Uterus (tissue), 4 donors: ENCODE measurements around the gene SND1. TPM values are rescaled to one million over a fixed set of nuclear protein-coding genes. Genes with fewer than 3 reads are reported as not detected.

Source experiments
- DNase-seq, 2 donors: peaks; one replicate each; pipeline ENCODE4 v3.0.0-alpha.2; 2019 to 2020
- H3K27ac ChIP-seq, 2 donors: fragments of 200-600 bp; sonication (generic); 1 replicate in 1 of 2; 2 replicates in 1 of 2; pipeline ENCODE4 v1.5.1; 2016 to 2018
- H3K27me3 ChIP-seq, 2 donors: fragments of 200-600 bp; sonication (generic); one replicate each; pipeline ENCODE4 v1.5.1; 2018 to 2019; ENCODE audit warnings: control low read depth in 1 of 2
- H3K36me3 ChIP-seq, 2 donors: fragments of 200-600 bp; sonication (generic); one replicate each; pipeline ENCODE4 v1.5.1; 2019; ENCODE audit warnings: control low read depth in 1 of 2
- H3K4me1 ChIP-seq, 2 donors: fragments of 200-600 bp; sonication (generic); one replicate each; pipeline ENCODE4 v1.5.1; 2018 to 2019; ENCODE audit warnings: control low read depth in 1 of 2
- H3K4me3 ChIP-seq, 2 donors: fragments of 200-600 bp; sonication (generic); 1 replicate in 1 of 2; 2 replicates in 1 of 2; pipeline ENCODE4 v1.5.1; 2018 to 2019; ENCODE audit warnings: mild to moderate bottlenecking in 1 of 2
- H3K9me3 ChIP-seq, 2 donors: fragments of 200-600 bp; sonication (generic); one replicate each; pipeline ENCODE4 v1.5.1; 2019; ENCODE audit warnings: control low read depth in 1 of 2
- POLR2A ChIP-seq, 2 donors: fragments of 450-650 bp; IDR thresholded peaks; one replicate each; pipeline ENCODE4 v1.6.1; 2016; ENCODE audit warnings: antibody characterized with exemption in 2 of 2, mild to moderate bottlenecking in 1 of 2, moderate library complexity in 1 of 2
- intact Hi-C: fragments of 100-400 bp; cut with DNase I; formaldehyde crosslinking; loops from one replicate; pipeline ENCODE4 v1.15.1; 2023; ENCODE audit warnings: low total_unique reads
- total RNA-seq, 4 donors: library from RNA; depleted of rRNA in 3 of 4; stranded (reverse); fragments of >200 nt in 3 of 4; gene quantifications; one replicate each; pipeline versions ENCODE4 v1.1.0 to v1.2.4, GENCODE V29; 2014 to 2023
- TF ChIP-seq, protein P1 (sequence below), 4 experiments: fragments of 200-600 bp in 2 of 4; fragments of 450-650 bp in 2 of 4; sonication (generic) in 2 of 4; IDR thresholded peaks; one replicate each; pipeline ENCODE4 v1.5.1; 2016 to 2019; ENCODE audit warnings: antibody characterized with exemption in 4 of 4, mild to moderate bottlenecking in 2 of 4, moderate library complexity in 1 of 4
- donor health status: DM: yes; HTN: yes; CAD: no.

SND1 gene
- total RNA-seq, 4 donors from 2014 or later = 54.8 to 192 (median 117) TPM

- Histone ChIP-seq H3K27ac (no peak overlapping the region), H3K36me3 (no peaks in the 10 kb centered on the region), H3K4me3 (no peak overlapping the region), H3K9me3 (no peaks in the 10 kb centered on the region), H3K27me3 (no peaks in the 10 kb centered on the region), H3K4me1 (no peaks in the 10 kb centered on the region)
- intact Hi-C loops = no loop called here
- DNase-seq = no peak
- TF ChIP-seq POLR2A (IDR thresholded peaks at IDR 0.05) = no peak
- TF ChIP-seq, protein P1, sequence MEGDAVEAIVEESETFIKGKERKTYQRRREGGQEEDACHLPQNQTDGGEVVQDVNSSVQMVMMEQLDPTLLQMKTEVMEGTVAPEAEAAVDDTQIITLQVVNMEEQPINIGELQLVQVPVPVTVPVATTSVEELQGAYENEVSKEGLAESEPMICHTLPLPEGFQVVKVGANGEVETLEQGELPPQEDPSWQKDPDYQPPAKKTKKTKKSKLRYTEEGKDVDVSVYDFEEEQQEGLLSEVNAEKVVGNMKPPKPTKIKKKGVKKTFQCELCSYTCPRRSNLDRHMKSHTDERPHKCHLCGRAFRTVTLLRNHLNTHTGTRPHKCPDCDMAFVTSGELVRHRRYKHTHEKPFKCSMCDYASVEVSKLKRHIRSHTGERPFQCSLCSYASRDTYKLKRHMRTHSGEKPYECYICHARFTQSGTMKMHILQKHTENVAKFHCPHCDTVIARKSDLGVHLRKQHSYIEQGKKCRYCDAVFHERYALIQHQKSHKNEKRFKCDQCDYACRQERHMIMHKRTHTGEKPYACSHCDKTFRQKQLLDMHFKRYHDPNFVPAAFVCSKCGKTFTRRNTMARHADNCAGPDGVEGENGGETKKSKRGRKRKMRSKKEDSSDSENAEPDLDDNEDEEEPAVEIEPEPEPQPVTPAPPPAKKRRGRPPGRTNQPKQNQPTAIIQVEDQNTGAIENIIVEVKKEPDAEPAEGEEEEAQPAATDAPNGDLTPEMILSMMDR (IDR thresholded peaks at IDR 0.05) = no peak
Measured at GRCh38 chr7:127657500-127657899, 5.5 kb downstream of the SND1 start.

DNA sequence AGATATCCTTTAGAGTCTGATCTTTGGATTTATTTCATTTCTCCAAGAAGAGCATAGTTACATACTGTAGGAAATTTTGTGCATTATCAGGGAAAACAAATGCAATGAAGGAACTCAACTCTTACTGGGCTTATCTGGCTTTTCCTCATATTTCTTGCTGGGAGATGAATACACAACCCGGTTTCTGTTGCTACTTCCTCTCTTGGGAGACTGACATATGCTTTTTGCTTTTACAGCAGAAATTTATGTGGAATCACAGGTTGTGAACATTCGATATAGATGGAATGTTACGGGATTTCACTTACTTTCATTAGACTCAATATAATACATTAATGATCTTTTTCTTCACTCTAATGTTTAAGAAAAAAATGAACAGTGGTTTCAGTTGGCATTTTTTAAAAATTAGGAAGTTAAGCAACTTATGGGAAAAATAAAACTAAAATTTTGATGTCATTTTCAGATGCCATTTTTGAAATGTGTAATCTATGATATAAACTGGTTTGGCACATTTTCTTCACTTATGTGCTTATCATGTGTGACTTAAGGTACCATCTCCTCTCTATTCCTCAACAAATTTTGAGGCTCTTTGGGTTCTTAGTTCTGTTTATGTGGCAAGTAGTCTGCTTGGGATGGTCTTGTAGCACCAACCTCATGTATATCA, 7.1 kb downstream of the SND1 start:
- H3K4me3 ChIP-seq = no peak overlapping the region
- DNase-seq = no peak
- no peak overlapping the region for H3K27ac ChIP-seq
- H3K27me3 ChIP-seq = no peaks in the 10 kb centered on the region
- TF ChIP-seq POLR2A (IDR thresholded peaks at IDR 0.05) = no peak
- TF ChIP-seq, protein P1 (IDR thresholded peaks at IDR 0.05) = no peak
- no peaks in the 10 kb centered on the region for H3K9me3 ChIP-seq
- intact Hi-C loops = no loop called here
- H3K4me1 ChIP-seq = no peaks in the 10 kb centered on the region
- no peaks in the 10 kb centered on the region for H3K36me3 ChIP-seq

- DNase-seq = no peak
- Histone ChIP-seq H3K9me3 (no peaks in the 10 kb centered on the region), H3K36me3 (no peaks in the 10 kb centered on the region), H3K27me3 (no peaks in the 10 kb centered on the region), H3K27ac (no peak overlapping the region), H3K4me3 (no peak overlapping the region), H3K4me1 (no peaks in the 10 kb centered on the region)
- TF ChIP-seq, protein P1 (IDR thresholded peaks at IDR 0.05) = no peak
- TF ChIP-seq POLR2A (IDR thresholded peaks at IDR 0.05) = no peak
- intact Hi-C loops = no loop called here
Measured at GRCh38 chr7:127665922-127666321, 13.9 kb downstream of the SND1 start.

DNA sequence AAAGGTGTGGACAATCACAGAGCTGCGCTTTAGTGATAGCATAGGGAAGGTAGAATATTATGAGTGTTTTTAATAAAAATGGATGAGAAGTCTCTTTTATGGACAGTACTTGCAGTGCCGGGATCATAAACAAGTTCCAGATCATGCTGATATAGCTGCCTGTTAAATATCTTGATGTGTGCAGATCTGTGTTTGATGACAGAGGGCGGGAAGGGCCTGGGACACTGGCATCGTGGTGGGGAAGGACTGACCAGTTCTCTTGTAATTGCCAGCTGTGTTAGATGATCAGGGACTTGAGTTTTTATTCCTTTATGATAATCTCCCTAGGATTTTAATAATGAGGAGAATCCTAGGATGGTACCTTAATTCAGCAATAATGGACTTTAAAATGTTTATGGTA, 14.6 kb downstream of the SND1 start:
- Histone ChIP-seq H3K4me1 (no peaks in the 10 kb centered on the region), H3K27me3 (no peaks in the 10 kb centered on the region), H3K9me3 (no peaks in the 10 kb centered on the region), H3K36me3 (no peaks in the 10 kb centered on the region), H3K27ac (no peak overlapping the region), H3K4me3 (no peak overlapping the region)
- intact Hi-C loops = no loop called here
- TF ChIP-seq POLR2A (IDR thresholded peaks at IDR 0.05) = no peak
- TF ChIP-seq, protein P1 (IDR thresholded peaks at IDR 0.05) = no peak
- DNase-seq = no peak

DNA sequence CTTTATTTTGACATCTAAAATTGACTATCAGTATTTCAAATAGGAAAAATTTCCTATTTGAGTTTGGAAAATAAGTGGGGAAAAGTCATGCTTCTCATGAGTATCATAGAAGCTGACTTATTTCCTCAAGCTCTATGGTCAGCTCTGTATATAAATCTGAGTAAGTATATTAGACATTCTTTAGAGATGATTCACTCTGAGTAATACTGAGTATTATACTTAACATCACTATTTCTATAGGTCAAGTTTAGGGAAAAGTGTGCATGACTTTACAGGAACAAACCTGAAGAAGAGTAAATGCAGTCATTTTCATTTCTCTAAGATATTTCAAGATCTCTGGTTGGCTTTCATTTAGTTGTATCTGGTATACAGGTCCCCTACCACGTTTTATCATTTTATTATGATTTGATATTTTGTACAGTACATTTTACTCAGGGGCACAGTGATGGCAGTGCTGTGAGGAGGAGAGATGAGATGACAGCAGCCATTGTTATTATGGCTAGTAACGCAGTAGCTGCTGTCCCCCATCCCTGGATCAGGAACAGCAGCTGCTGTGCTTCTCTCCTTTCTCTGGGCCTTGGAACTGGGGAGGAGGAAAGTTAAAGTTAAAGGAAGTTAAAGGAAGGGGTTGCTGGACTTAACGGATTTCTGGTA, 15.2 kb downstream of the SND1 start:
- H3K4me1 ChIP-seq = no peaks in the 10 kb centered on the region
- intact Hi-C loops = no loop called here
- H3K4me3 ChIP-seq = no peak overlapping the region
- no peak for TF ChIP-seq POLR2A (IDR thresholded peaks at IDR 0.05)
- TF ChIP-seq, protein P1 (IDR thresholded peaks at IDR 0.05) = no peak
- no peaks in the 10 kb centered on the region for H3K27me3 ChIP-seq
- H3K27ac ChIP-seq = no peak overlapping the region
- H3K36me3 ChIP-seq = no peaks in the 10 kb centered on the region
- no peak for DNase-seq
- H3K9me3 ChIP-seq = no peaks in the 10 kb centered on the region
